NCI-H2029 (cell line): ENCODE results near the gene HCRTR2.
"Not testable (repeated sequence)": the region's sequence is repeated elsewhere in the genome, so short reads cannot be mapped to it uniquely, and the experiment has no call there.

Source experiments
- DNase-seq: peaks from one replicate; lab custom pipeline; 2025; lab: John Stamatoyannopoulos, UW

HCRTR2 gene

GRCh38 chr6:55212156-55212555 lies 37.8 kb downstream of the HCRTR2 start:
- no peak for DNase-seq

GRCh38 chr6:55220961-55221360 lies 46.6 kb downstream of the HCRTR2 start:
- DNase-seq: no peak

- DNase-seq: no peak
Measured at GRCh38 chr6:55227862-55228261, 53.5 kb downstream of the HCRTR2 start.

GRCh38 chr6:55239099-55239498 lies 64.8 kb downstream of the HCRTR2 start:
- DNase-seq: no peak

GRCh38 chr6:55240975-55241605 lies 66.8 kb downstream of the HCRTR2 start:
- DNase-seq: not testable (repeated sequence)

GRCh38 chr6:55250400-55250799 lies 76.1 kb downstream of the HCRTR2 start:
- DNase-seq: no peak

- no peak for DNase-seq
Measured at GRCh38 chr6:55255113-55255512, 80.8 kb downstream of the HCRTR2 start.

- no peak for DNase-seq
Measured at GRCh38 chr6:55260181-55260580, 85.9 kb downstream of the HCRTR2 start.

- no peak for DNase-seq
Measured at GRCh38 chr6:55265409-55266114, 91.2 kb downstream of the HCRTR2 start.

GRCh38 chr6:55266896-55267295 lies 92.6 kb downstream of the HCRTR2 start:
- no peak for DNase-seq

- peak; percentile 10 for DNase-seq
Measured at GRCh38 chr6:55276745-55277530, 102.6 kb downstream of the HCRTR2 start.

GRCh38 chr6:55277646-55278045 lies 103.3 kb downstream of the HCRTR2 start:
- DNase-seq: no peak

GRCh38 chr6:55281215-55281614 lies 106.9 kb downstream of the HCRTR2 start:
- DNase-seq: no peak

GRCh38 chr6:55282115-55282514 lies 107.8 kb downstream of the HCRTR2 start:
- DNase-seq: no peak

GRCh38 chr6:55286824-55287223 lies 112.5 kb downstream of the HCRTR2 start:
- no peak for DNase-seq

- no peak for DNase-seq
Measured at GRCh38 chr6:55290736-55291135, 116.4 kb downstream of the HCRTR2 start.

GRCh38 chr6:55293116-55293515 lies 118.8 kb downstream of the HCRTR2 start:
- DNase-seq: no peak

- DNase-seq: not testable (repeated sequence)
Measured at GRCh38 chr6:55297214-55297613, 122.9 kb downstream of the HCRTR2 start.

- no peak for DNase-seq
Measured at GRCh38 chr6:55299286-55299985, 125.1 kb downstream of the HCRTR2 start.

GRCh38 chr6:55304747-55305146 lies 130.4 kb downstream of the HCRTR2 start:
- DNase-seq: no peak

- DNase-seq: no peak
Measured at GRCh38 chr6:55319961-55320695, 145.8 kb downstream of the HCRTR2 start.

GRCh38 chr6:55320696-55321086 lies 146.4 kb downstream of the HCRTR2 start:
- DNase-seq: no peak
